ENCODE results near the gene FCHO1. TPM values are rescaled to one million over a fixed set of nuclear protein-coding genes. Genes with fewer than 3 reads are reported as not detected.
"Not testable (repeated sequence)": the region's sequence is repeated elsewhere in the genome, so short reads cannot be mapped to it uniquely, and the experiment has no call there.

Gene FCHO1
- total RNA-seq, 1 donor from 2014 or later: 1.7 TPM

DNA sequence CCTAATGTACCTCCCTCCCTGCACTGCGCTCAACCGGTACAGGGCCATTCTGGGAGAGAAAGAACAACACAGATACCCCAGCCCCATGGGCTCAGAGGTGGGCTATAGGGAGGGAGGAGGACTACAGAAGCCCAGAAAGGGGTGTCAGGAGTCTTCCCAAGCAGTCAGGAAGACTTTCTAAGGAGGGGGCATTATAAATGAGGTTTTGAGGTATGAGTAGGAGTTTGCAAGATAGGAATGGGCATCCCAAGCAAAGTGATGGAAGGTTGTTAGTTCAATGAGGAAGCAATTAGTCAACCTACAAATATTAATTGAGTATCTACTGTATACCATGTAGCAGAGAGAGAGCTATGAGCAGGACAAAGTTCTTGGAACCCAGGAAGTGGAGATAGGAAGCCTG lies 37.4 kb downstream of the FCHO1 start:
- ATAC-seq (no peak), DNase-seq (ENCODE audit: low spot score) (no peak)

DNA sequence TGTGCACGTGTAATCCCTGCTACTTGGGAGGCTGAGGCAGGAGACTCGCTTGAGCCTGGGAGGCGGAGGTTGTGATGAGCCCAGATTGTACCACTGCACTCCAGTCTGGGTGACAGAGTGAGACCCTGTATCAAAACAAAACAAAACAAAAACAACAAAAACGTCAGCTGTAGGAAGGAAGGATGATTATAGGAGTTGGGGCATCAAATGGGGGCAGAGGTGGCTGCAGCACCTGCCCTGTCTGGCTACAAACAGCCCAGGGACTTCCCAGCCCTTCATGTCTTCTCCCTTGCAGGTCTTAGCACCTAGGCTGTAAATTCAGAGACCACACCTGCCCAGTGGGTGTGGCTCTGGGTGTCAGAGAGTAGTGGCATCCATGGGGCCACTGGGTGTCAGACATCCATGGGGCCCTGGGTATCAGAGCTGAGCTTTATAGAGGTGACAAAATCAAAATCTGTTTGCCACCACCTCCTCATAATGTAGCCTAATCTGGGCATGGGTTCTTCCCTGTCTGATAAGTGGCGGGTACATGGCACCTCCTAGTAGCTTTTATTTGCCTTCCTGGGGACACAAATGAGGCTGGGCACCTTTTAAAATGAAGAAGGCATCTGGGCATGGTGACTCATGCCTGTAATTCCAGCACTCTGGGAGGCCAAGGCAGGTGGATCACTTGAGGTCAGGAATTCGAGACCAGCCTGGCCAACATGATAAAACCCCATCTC lies 38.9 kb downstream of the FCHO1 start:
- DNase-seq (ENCODE audit: low spot score) (no peak), ATAC-seq (no peak)

DNA sequence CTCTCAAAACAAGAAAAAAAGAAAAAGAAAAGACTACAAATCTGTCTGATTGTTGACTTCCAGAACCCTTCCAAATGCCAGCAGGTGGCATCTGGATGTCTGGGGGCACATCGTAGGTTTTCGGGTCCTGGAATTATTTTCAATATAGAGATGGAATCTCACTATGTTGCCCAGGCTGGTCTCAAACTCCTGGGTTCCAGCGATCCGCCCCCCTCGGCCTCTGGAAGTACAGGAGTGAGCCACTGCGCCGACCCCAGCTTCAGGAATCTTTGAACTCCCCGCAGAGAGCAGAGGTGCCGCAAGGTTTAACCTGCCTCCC lies 43.1 kb downstream of the FCHO1 start:
- ATAC-seq: no peak

DNA sequence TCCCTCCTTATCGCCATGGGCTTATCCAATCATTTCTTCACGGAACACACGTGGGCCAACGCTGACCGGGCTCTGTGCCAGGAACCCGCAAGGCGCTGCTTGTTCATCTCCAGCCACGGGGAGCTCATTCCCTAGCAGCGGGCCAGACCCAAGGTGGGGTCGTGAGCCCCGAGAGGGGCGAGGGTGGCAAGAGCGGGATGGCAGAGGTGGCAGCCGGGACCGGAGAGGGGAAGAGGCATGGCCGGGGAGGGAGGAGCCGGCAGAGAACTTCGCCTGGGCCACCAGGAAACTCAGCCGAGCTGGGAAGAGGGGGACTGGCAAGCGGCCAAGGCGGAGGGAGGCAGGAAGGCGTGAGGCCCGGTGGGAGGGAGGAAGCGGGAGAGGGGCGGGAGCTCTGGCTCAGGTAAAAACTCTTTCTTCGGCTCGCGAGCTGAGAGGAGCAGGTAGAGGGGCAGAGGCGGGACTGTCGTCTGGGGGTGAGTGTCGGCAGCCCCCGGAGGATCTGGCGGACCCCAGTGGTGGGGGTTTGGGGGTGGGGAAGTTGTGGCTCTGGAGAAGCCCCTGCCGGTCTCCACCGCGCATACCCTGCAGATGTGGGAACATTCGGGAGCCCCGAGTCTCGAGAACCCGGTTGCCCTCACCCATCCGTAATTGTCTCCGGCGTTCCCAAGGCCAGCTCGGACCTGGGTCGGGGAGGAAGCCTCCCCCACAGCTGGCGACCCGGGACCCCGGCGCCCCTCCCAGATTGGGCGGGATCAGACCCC lies 43.6 kb downstream of the FCHO1 start, which contains the start of gene B3GNT3:
TSS of gene B3GNT3 (plus strand) at position 408 of the 764 bp plus-strand sequence. CDS start 12,670 bp downstream, outside the sequence.
- DNase-seq (ENCODE audit: low spot score) (no peak), ATAC-seq (peak; percentile 8)

More for the DNA sequence above, 43.1 kb downstream of the FCHO1 start:
- no peak for DNase-seq (ENCODE audit: low spot score)

- ATAC-seq (no peak), DNase-seq (ENCODE audit: low spot score) (no peak)
Measured at GRCh38 chr19:17795495-17795856, 44.2 kb downstream of the FCHO1 start.

DNA sequence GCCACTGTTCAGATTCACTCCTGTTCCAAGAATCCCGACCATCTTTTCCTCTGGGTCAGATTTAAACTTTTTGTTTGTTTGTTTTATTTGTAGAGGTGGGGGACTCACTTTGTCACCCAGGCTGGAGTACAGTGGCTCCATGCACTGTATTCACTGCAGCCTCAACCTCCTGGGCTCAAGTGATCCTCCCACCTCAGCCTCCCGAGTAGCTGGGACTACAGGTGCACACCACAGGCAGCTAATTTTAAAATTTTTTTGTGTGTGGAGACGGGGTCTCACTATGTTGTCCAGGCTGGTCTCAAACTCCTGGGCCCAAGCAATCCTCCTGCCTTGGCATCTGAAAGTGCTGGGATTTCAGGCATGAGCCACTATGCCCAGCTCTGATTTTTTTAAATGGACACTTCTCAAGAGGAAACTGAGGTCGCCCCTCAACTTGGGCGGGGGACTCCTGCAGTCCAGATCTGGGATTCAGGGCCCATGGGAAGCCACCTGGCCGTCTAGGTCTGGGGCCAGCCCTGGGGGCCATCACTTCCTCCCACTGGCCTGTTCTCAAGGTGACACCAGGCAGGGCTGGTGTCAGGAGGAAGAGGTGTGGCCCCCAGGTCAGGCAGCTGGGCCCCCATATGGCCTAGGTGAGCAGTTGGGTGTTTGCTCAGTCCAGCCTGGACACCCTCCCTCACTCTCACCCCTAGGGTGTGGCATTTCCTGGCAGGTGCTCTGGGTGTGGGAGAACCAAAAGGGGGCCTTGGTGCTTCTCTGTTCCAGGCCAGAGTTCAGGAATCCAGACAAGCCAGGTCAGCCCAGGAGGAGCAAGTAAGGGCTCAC lies 44.9 kb downstream of the FCHO1 start:
- DNase-seq (ENCODE audit: low spot score) (no peak), ATAC-seq (peak; percentile 23)

- ATAC-seq (no peak), DNase-seq (ENCODE audit: low spot score) (no peak)
Measured at GRCh38 chr19:17796838-17797423, 45.7 kb downstream of the FCHO1 start.

- peak; percentile 86 for ATAC-seq
- DNase-seq (ENCODE audit: low spot score): peak; percentile 71
Measured at GRCh38 chr19:17797424-17798201, 46.3 kb downstream of the FCHO1 start.

- ATAC-seq; DNase-seq (ENCODE audit: low spot score): not testable (repeated sequence)
Measured at GRCh38 chr19:17798599-17798998, 47.3 kb downstream of the FCHO1 start.

DNA sequence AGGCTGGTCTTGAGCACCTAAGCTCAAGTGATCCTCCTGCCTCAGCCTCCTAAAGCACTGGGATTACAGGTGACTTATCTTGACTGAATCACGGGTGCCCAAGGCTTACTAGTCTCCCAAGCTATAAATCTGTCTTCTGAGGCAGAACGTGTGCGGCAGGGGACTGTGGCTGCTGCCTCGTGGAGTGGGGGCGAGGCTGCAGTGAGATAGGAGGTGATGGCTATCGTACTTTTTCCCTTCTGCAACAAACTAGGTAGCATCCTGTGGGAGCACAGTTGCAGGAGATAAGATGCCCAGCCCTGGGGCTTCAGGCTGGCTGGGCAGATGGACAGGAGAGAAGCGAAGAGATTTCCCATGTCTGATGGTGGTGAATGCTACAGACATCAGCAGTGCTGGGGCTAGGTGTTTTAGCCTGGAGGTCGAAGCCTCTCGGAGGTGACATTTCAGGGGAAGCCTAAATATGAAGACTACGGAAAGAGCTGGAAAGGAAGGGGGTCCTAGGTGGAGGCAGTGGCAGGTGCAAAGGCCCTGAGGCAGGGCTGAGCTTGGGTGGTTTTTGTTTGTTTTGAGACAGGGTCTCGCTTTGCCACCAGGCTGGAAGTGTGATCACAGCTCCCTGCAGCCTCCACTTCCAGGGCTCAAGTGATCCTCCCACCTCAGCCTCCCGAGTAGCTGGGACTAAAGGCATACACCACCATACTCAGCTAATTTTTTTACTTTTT lies 51.0 kb downstream of the FCHO1 start:
- DNase-seq (ENCODE audit: low spot score) (no peak), ATAC-seq (no peak)

DNA sequence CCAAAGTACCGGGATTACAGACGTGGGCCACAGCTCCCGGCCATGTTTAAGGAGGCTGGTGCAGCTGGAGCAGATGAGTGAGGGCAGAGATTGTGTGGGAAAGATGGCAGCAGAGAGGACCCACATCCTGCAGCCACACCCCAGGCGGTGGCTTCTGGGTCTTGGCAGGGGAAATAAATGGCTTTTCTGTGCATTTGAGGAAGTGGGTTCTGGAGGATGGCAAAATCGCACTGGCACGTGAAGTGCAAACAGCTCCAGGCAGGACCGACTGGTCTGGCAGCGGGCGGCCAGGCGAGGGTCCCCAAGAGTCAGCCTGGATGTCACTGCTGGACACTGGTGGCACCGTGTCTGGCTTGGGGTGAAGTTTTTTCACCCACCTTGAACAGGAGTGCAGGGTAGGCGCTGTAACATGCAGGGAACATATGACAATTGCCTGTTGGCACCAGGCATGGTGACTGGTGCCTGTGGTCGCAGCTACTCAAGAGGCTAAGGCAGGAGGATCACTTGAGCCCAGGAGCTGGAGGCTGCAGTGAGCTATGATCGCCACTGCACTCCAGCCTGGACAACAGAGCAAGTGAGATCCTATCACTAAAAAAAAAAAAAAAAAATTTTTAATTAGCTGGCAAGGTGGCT lies 52.1 kb downstream of the FCHO1 start:
- no peak for DNase-seq (ENCODE audit: low spot score)
- no peak for ATAC-seq

DNA sequence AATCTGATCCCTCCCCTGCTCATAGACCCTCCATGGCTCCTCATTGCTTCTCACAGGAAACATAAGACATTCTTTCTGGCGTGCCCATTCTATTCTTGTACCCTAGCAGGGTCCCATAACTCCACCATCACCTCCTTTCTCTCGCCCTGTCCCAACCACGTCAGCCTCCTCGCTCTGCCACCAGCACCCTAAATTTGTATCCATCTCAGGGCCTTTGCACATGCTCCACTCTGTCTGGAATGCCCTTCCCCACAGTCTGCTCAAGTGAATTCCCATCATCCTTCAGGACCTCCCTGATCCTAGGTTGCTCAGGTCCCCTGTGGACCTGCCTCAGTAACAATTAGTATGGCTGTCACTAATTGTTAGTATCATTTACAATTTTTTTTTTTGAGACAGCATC lies 54.1 kb downstream of the FCHO1 start:
- no peak for ATAC-seq
- DNase-seq (ENCODE audit: low spot score): no peak

DNA sequence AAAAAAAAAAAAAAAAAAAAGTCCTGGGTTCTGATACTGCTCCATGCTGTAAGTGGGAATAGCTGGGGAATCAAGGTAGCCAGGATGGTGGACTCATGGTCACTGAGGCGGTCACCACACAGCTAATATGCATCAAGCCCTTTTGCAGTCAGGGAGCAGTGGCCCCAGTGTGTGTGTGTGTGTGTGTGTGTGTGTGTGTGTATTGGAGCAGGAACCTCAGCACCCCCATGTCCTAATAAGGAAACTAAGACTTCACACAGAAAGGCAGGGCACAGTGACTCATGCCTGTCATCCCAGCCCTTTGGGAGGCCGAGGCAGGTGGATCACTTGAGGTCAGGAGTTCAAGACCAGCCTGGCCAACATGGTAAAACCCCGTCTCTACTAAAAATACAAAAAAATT lies 55.7 kb downstream of the FCHO1 start:
- DNase-seq (ENCODE audit: low spot score) (no peak), ATAC-seq (no peak)

- ATAC-seq (no peak), DNase-seq (ENCODE audit: low spot score) (no peak)
Measured at GRCh38 chr19:17807731-17808316, 56.5 kb downstream of the FCHO1 start.

- ATAC-seq: no peak
- DNase-seq (ENCODE audit: low spot score): no peak
Measured at GRCh38 chr19:17811103-17811502, 59.8 kb downstream of the FCHO1 start.

GRCh38 chr19:17811681-17812080 lies 60.4 kb downstream of the FCHO1 start:
- ATAC-seq: no peak
- no peak for DNase-seq (ENCODE audit: low spot score)

DNA sequence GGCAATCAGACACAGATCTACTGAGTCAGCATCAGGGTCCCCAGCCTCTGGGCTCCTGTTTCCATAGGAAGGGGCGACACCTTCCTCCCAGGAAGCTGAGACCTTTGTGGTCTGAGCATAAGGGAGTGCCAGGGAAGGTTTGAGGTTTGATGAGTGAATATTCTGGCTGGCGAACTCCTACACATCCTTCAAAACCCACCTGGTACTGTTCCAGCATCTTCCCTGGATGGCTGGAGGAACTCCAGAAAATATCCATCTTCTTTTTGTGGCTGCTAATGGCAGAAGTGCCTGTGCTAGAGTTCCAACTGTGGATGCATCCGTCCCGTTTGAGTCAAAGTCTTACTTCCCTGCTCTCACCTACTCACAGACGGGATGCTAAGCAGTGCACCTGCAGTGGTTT lies 60.8 kb downstream of the FCHO1 start:
- DNase-seq (ENCODE audit: low spot score): no peak

GRCh38 chr19:17817668-17818363 lies 66.5 kb downstream of the FCHO1 start:
- ATAC-seq: no peak
- DNase-seq (ENCODE audit: low spot score): no peak

More for the DNA sequence above, 60.8 kb downstream of the FCHO1 start:
- no peak for ATAC-seq

All from left lobe of liver (tissue), 2 donors.